K562 (cell line): ENCODE measurements around the gene SLC23A2. TPM values are rescaled to one million over a fixed set of nuclear protein-coding genes. Genes with fewer than 3 reads are reported as not detected.

Experiments
- ATAC-seq: fragments of 200-7000 bp; cut with Tn5 transposase; 3 replicates; pipeline ENCODE4 v1.9.1; 2020; ENCODE audit warnings: moderate library complexity
- BruUV-seq: library from RNA; stranded (reverse); fragments of 400-500 nt; replicated peaks from 2 replicates; lab custom pipeline; 2021; lab: Mats Ljungman, UMichigan
- CTCF ChIA-PET: fragments of 300-600 bp; formaldehyde crosslinking; extraction: SDS; loops from one replicate; lab custom pipeline; 2021; ENCODE audit warnings: low intra/inter-chr PET ratio; lab: Yijun Ruan, JAX
- POLR2A ChIA-PET: fragments of 300-600, 350-650 bp; sonication (Branson Sonifier 250); formaldehyde crosslinking; extraction: SDS; loops from one replicate; lab custom pipeline; 2021; ENCODE audit warnings: antibody characterized with exemption, inconsistent platforms; lab: Yijun Ruan, JAX
- DNase-seq, 4 experiments: peaks; one replicate each; pipeline versions ENCODE4 v3.0.0 to v3.0.0-alpha.2; 2011 to 2018; ENCODE audit warnings: low spot score in 3 of 4, mixed read lengths in 3 of 4; ENCODE audit errors: extremely low read depth in 1 of 4
- FAIRE-seq: peaks from 2 replicates; lab custom pipeline; 2011; peaks lifted over from hg19 to GRCh38; lab: Jason Lieb, UNC
- H2AFZ ChIP-seq: 2 replicates; pipeline ENCODE4 v1.6.0; 2011; ENCODE audit warnings: low read depth, low read length, control low read depth, inconsistent platforms
- H3K27ac ChIP-seq: fragments of 200-600 bp; 3 replicates; pipeline ENCODE4 v1.8.0; 2011; ENCODE audit warnings: low read depth, mild to moderate bottlenecking, control low read depth, inconsistent platforms, low read length, moderate library complexity, mixed read lengths; ENCODE audit errors: extremely low read depth
- H3K27me3 ChIP-seq, 2 experiments: fragments of 300-600 bp in 1 of 2; 2 replicates in 1 of 2; 3 replicates in 1 of 2; pipeline versions ENCODE4 v1.6.0 to v1.8.0; 2011; ENCODE audit warnings: inconsistent platforms in 2 of 2, low read length in 2 of 2, mild to moderate bottlenecking in 1 of 2, mixed read lengths in 1 of 2, moderate library complexity in 1 of 2; ENCODE audit not compliant: control insufficient read depth in 2 of 2, insufficient read depth in 2 of 2
- H3K36me3 ChIP-seq: fragments of 300-600 bp; 3 replicates; pipeline ENCODE4 v1.8.0; 2011; ENCODE audit warnings: mild to moderate bottlenecking, low read length, inconsistent platforms; ENCODE audit not compliant: control insufficient read depth, insufficient read depth
- H3K4me1 ChIP-seq, 2 experiments: fragments of 200-600 bp in 1 of 2; replicated peaks in 1 of 2; 2 replicates in 1 of 2; 3 replicates in 1 of 2; pipeline versions ENCODE4 v1.5.1 to v1.8.0; 2011; ENCODE audit warnings: inconsistent platforms in 2 of 2, low read length in 2 of 2, mild to moderate bottlenecking in 1 of 2, mixed read lengths in 1 of 2, moderate library complexity in 1 of 2; ENCODE audit not compliant: control insufficient read depth in 2 of 2, insufficient read depth in 2 of 2
- H3K4me2 ChIP-seq: 2 replicates; pipeline ENCODE4 v1.6.1; 2011; ENCODE audit warnings: low read length, control low read depth, inconsistent platforms, mixed read lengths; ENCODE audit not compliant: insufficient read depth
- H3K4me3 ChIP-seq: fragments of 200-600 bp; sonication (generic), shearing (Covaris generic); 2 replicates; pipeline ENCODE4 v1.5.1; 2016; ENCODE audit warnings: control low read depth, inconsistent platforms
- H3K79me2 ChIP-seq: fragments of 200-600 bp; 3 replicates; pipeline ENCODE4 v1.8.0; 2011; ENCODE audit warnings: low read length, inconsistent platforms; ENCODE audit not compliant: control insufficient read depth, insufficient read depth
- H3K9ac ChIP-seq, 2 experiments: 2 replicates each; pipeline versions ENCODE4 v1.6.0 to v1.6.1; 2011; ENCODE audit warnings: low read depth in 2 of 2, low read length in 2 of 2, control low read depth in 1 of 2, inconsistent platforms in 1 of 2, mild to moderate bottlenecking in 1 of 2, mixed read lengths in 1 of 2; ENCODE audit not compliant: insufficient read depth in 1 of 2
- H3K9me1 ChIP-seq: one replicate; pipeline ENCODE4 v1.6.0; 2011; ENCODE audit warnings: inconsistent platforms, mild to moderate bottlenecking, low read length, moderate library complexity; ENCODE audit not compliant: control insufficient read depth, insufficient read depth
- H3K9me3 ChIP-seq: replicated peaks from 2 replicates; pipeline ENCODE4 v1.5.1; 2011; ENCODE audit warnings: low read depth, low read length, inconsistent platforms; ENCODE audit not compliant: control insufficient read depth, insufficient read depth
- H4K20me1 ChIP-seq: replicated peaks from 2 replicates; pipeline ENCODE4 v1.6.1; 2011; ENCODE audit warnings: low read length, inconsistent platforms, mixed read lengths; ENCODE audit not compliant: control insufficient read depth, insufficient read depth
- IFI16 ChIP-seq: fragments of 250-450 bp; sonication (Bioruptor Pico); IDR thresholded peaks from 2 replicates; pipeline ENCODE4 v2.1.2; 2022; ENCODE audit warnings: mild to moderate bottlenecking, inconsistent platforms
- NR1H2 ChIP-seq: sonication (generic); formaldehyde crosslinking; IDR thresholded peaks from 2 replicates; pipeline ENCODE4 v1.4.0; 2020; ENCODE audit warnings: mild to moderate bottlenecking, missing genetic modification reagents
- TAF1 ChIP-seq: IDR thresholded peaks from 2 replicates; pipeline ENCODE4 v1.6.1; 2011; ENCODE audit warnings: mild to moderate bottlenecking, low read length, moderate library complexity; ENCODE audit not compliant: insufficient read depth, control insufficient read depth, severe bottlenecking; ENCODE audit errors: extremely low read depth
- ZNF384 ChIP-seq: IDR thresholded peaks from 2 replicates; pipeline ENCODE4 v1.6.1; 2012; ENCODE audit warnings: low read depth, low read length, improper control_type of control experiment
- WGBS: fragments of 100-300 bp; shearing (Covaris generic); methylation state at CpG from one replicate; pipeline ENCODE4 v1.1.6; 2016; ENCODE audit warnings: low coverage, mixed read lengths; ENCODE audit not compliant: insufficient coverage; ENCODE audit errors: missing lambda C conversion rate; 5-methylcytosine and 5-hydroxymethylcytosine counted together
- in situ Hi-C: fragments of 300-500 bp; cut with MboI; formaldehyde crosslinking; loops from 4 replicates; pipeline ENCODE4 v1.15.0; 2018; ENCODE audit warnings: inconsistent platforms, mixed read lengths
- intact Hi-C: fragments of 100-400 bp; cut with micrococcal nuclease; formaldehyde crosslinking; loops from 2 replicates; pipeline ENCODE4 v1.14.2; 2022
- polyA plus RNA-seq, 8 experiments: library from polyadenylated mRNA; depleted of rRNA in 4 of 8; stranded (reverse) in 5 of 8; unstranded in 3 of 8; fragments of >200 nt; fragmentation: Nextera tagmentation in 2 of 8; fragmentation: Illumina TruSeq in 1 of 8; extraction: Ambion mirVana in 2 of 8; extraction: Trizol in 1 of 8; gene quantifications; 2 replicates each; pipeline versions ENCODE4 v1.2.1 to v1.2.3, GENCODE V29; 2011 to 2014; ENCODE audit warnings: inconsistent platforms in 1 of 8, missing spikeins in 1 of 8
- total RNA-seq, 7 experiments: library from RNA; depleted of rRNA in 6 of 7; stranded (reverse); fragments of >200 nt in 6 of 7; fragmentation: Illumina TruSeq in 2 of 7; extraction: Trizol in 2 of 7; gene quantifications; 2 replicates each; pipeline versions ENCODE4 v1.2.1 to v1.2.3, GENCODE V29; 2011 to 2021; ENCODE audit warnings: low replicate concordance in 1 of 7
- TF ChIP-seq, protein P1 (sequence below): fragments of 250-450 bp; sonication (Bioruptor Pico); IDR thresholded peaks from 2 replicates; pipeline ENCODE4 v1.6.1; 2021; ENCODE audit warnings: mild to moderate bottlenecking
- TF ChIP-seq, protein P2 (sequence below): fragments of 450-650 bp; IDR thresholded peaks from 2 replicates; pipeline ENCODE4 v1.6.1; 2016

SLC23A2 gene
- total and polyA plus RNA-seq, 9 of the 15 experiments (the other 6 are each of a cell fraction or from before 2014, with no cell fraction given), result 0.39 to 6.7 (median 3.2) TPM

DNA sequence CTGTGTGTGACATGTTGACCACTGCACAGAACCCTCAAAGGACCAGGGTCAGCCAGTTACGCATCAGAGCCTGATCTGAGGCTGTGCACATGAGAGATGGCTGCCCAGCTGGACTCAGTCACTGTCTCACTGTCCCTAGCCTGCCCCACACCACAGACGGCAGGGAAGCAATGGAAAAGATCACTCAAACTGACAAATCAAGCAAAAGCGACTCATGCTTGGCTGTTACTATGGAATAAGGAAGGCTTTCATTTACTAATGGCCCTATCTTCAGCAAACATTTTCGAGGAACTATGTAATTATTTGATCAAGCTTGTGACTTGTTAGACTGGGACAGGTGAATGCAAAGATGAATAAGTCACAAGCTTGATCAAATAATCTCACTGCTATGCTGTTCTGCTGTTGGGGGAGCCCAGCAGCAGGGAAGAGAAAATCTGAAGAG, 137.0 kb downstream of the SLC23A2 start:
- Histone ChIP-seq H3K27ac (no peak overlapping the region), H3K9me3 (no peaks in the 10 kb centered on the region), H3K27me3 (no peaks in the 10 kb centered on the region), H3K4me3 (no peak overlapping the region), H3K4me1 (no peaks in the 10 kb centered on the region), H3K9ac (no peak overlapping the region), H2AFZ (no peak overlapping the region), H4K20me1 (no peaks in the 10 kb centered on the region), H3K4me2 (no peak overlapping the region), H3K79me2 (no peaks in the 10 kb centered on the region), H3K9me1 (no peaks in the 10 kb centered on the region), H3K36me3 (0 out of 3 replicates have a peak, but pooled peaks cover 3% of the 10 kb centered on the region)
- BruUV-seq, result no TSS peak
- no peak for TF ChIP-seq IFI16 (CRISPR knock-in tag)
- no peak for ATAC-seq
- in situ Hi-C loops (no loop called here), intact Hi-C loops (no loop called here)
- ChIA-PET POLR2A (interaction anchor here (1.4 kb wide), 1 partner anchor 13 kb away, joined by 3 read pairs; no protein-coding TSS in a partner anchor), CTCF (no interaction called here)
- WGBS, result 56% methylated on average over 4 of the region's 4 CpGs
- FAIRE-seq, result no peak
- DNase-seq, result no peak

DNA sequence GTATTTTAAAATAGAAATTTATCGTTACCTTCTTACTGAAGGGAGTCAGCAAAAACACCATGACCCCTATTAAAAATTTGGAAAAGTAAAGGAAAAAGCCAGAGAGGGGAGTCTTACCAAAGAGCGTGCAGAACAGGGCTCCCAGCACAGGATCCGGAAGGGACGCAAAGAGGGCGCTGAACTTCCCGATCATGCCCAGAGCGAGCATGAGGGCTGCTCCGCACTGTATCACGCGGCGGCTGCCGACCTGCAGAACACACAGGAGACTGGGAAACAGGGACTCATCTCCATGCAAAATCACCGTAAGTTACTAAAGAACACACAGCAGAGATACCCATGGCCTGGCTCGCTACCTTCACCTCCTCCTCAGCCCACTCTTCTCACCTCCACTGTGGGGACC, 138.6 kb downstream of the SLC23A2 start:
- no peak overlapping the region for H3K27ac ChIP-seq
- H3K9ac ChIP-seq, result no peak overlapping the region
- 83% methylated on average over 12 of the region's 14 CpGs for WGBS
- no peak overlapping the region for H3K4me2 ChIP-seq
- no peaks in the 10 kb centered on the region for H3K27me3 ChIP-seq
- no peak overlapping the region for H3K4me3 ChIP-seq
- POLR2A ChIA-PET, result no interaction called here
- TF ChIP-seq, protein P1, sequence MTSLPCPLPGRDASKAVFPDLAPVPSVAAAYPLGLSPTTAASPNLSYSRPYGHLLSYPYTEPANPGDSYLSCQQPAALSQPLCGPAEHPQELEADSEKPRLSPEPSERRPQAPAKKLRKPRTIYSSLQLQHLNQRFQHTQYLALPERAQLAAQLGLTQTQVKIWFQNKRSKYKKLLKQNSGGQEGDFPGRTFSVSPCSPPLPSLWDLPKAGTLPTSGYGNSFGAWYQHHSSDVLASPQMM (CRISPR knock-in tag), result no peak
- TF ChIP-seq ZNF384 (no peak), TAF1 (no peak), NR1H2 (CRISPR knock-in tag) (no peak)
- TF ChIP-seq, protein P2, sequence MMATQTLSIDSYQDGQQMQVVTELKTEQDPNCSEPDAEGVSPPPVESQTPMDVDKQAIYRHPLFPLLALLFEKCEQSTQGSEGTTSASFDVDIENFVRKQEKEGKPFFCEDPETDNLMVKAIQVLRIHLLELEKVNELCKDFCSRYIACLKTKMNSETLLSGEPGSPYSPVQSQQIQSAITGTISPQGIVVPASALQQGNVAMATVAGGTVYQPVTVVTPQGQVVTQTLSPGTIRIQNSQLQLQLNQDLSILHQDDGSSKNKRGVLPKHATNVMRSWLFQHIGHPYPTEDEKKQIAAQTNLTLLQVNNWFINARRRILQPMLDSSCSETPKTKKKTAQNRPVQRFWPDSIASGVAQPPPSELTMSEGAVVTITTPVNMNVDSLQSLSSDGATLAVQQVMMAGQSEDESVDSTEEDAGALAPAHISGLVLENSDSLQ, result no peak
- FAIRE-seq, result no peak
- no peaks in the 10 kb centered on the region for H3K9me1 ChIP-seq
- no peaks in the 10 kb centered on the region for H3K4me1 ChIP-seq
- no peaks in the 10 kb centered on the region for H3K9me3 ChIP-seq
- H4K20me1 ChIP-seq, result no peaks in the 10 kb centered on the region
- in situ Hi-C loops, result no loop called here
- no TSS peak for BruUV-seq
- intact Hi-C loops, result no loop called here
- 0 out of 3 replicates have a peak, but pooled peaks cover 7% of the 10 kb centered on the region for H3K36me3 ChIP-seq
- no peak for DNase-seq
- H3K79me2 ChIP-seq, result no peaks in the 10 kb centered on the region
- H2AFZ ChIP-seq, result no peak overlapping the region
- CTCF ChIA-PET, result no interaction called here
- no peak for ATAC-seq
